NT2/D1 (cell line): ENCODE results near the gene MAP6D1.

Experiments used
- YY1 ChIP-seq: IDR thresholded peaks from 2 replicates; pipeline ENCODE4 v1.6.1; 2011; ENCODE audit not compliant: insufficient read length, insufficient read depth
- ZNF274 ChIP-seq: IDR thresholded peaks from 2 replicates; pipeline ENCODE4 v1.6.1; 2011; ENCODE audit warnings: mild to moderate bottlenecking, low read depth, low read length

DNA sequence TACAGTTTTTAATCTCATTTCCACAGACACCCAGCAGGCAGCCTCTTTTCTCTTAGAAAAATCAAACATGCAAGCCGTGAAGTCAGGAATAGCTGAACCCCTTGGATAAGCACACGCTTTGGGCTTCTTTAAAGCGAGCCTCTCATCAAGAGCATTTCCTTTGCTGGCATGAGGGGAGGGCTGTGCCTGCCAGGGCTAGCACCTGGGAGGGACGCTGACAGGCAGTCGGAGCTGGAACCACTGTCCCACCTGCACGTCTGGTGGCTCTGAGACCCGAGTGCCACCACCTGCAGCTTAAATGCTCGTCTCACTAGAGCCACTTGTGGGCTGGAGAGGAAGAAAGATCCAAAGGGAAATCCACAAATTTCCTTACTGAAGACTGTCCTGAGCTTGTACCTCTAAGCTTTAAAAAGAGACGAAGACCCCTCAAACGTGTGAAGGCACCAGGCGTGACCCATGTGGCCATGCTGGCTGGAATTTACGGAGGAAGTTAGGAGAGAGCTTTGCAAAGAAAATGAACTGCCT, 9.4 kb downstream of the MAP6D1 start:
- TF ChIP-seq YY1 (no peak), ZNF274 (no peak)
